AG10803 (cell line): ENCODE results near the gene EIF1AD.

ENCODE experiments used
- DNase-seq: peaks from one replicate; pipeline ENCODE4 v3.0.0; 2010; ENCODE audit warnings: low read depth
- H3K4me3 ChIP-seq: 2 replicates; pipeline ENCODE4 v1.5.1; 2011; ENCODE audit warnings: mild to moderate bottlenecking, low read length, control low read depth
- CTCF ChIP-seq: conservative IDR thresholded peaks from 2 replicates; pipeline ENCODE4 v1.5.1; 2011; ENCODE audit warnings: mild to moderate bottlenecking, low read length, control low read depth, inconsistent platforms

Gene EIF1AD

GRCh38 chr11:66045177-66045639 lies 43.3 kb upstream of the EIF1AD start:
- no peak overlapping the region for H3K4me3 ChIP-seq
- TF ChIP-seq CTCF = peak; percentile 86

GRCh38 chr11:66044757-66045156 lies 42.8 kb upstream of the EIF1AD start:
- no peak overlapping the region for H3K4me3 ChIP-seq
- TF ChIP-seq CTCF = no peak
- no peak for DNase-seq

More at GRCh38 chr11:66045177-66045639, 43.3 kb upstream of the EIF1AD start:
- peak; percentile 68 for DNase-seq

GRCh38 chr11:66042996-66043906 lies 41.3 kb upstream of the EIF1AD start:
- DNase-seq = no peak
- H3K4me3 ChIP-seq = no peak overlapping the region
- TF ChIP-seq CTCF = no peak

GRCh38 chr11:66042227-66042995 lies 40.5 kb upstream of the EIF1AD start:
- TF ChIP-seq CTCF = no peak
- no peak overlapping the region for H3K4me3 ChIP-seq
- DNase-seq = no peak

- TF ChIP-seq CTCF = no peak
- no peak for DNase-seq
- no peak overlapping the region for H3K4me3 ChIP-seq
Measured at GRCh38 chr11:66039765-66040164, 37.8 kb upstream of the EIF1AD start.

GRCh38 chr11:66037327-66037726 lies 35.4 kb upstream of the EIF1AD start:
- no peak for DNase-seq
- TF ChIP-seq CTCF = no peak
- no peak overlapping the region for H3K4me3 ChIP-seq
